ENCODE measurements around the gene PYGB. TPM values are rescaled to one million over a fixed set of nuclear protein-coding genes. Genes with fewer than 3 reads are reported as not detected.

PYGB gene
- total RNA-seq (2022) (67.9 and 78.9 TPM in 2 replicates), Bru-seq, nascent RNA (percentile 71 among the genes with signal in this experiment), BruChase-seq, experiment 1, labeled RNA remaining after a 2-hour chase (percentile 70 among the genes with signal in this experiment), BruChase-seq, experiment 2, labeled RNA remaining after a 6-hour chase (percentile 82 among the genes with signal in this experiment)
- long read RNA-seq, full-length matches to known transcripts, result 105 of 135 reads
- long read RNA-seq, partial matches to known transcripts, result 14 of 135 reads
- long read RNA-seq, other reads (novel, unspliced or antisense), result 16 of 135 reads

- TF ChIP-seq CTCF (IDR thresholded peaks at IDR 0.05; ENCODE audit: insufficient read depth in 1 of 2, low read depth in 1 of 2, low read length in 1 of 2, severe bottlenecking in 1 of 2, unreplicated experiment in 1 of 2), result no peak
- Histone ChIP-seq H3K36me3 (ENCODE audit: control insufficient read depth, insufficient read depth, low read length) (no peaks in the 10 kb centered on the region), H3K9me3 (no peaks in the 10 kb centered on the region), H3K27me3 (replicated peaks; ENCODE audit: control insufficient read depth, insufficient read depth, low read length) (no peaks in the 10 kb centered on the region), H3K4me3 (ENCODE audit: low read depth, low read length) (peak within 1 kb of the TSS; percentile 97), H3K4me1 (peaks cover 30% of the 10 kb centered on the region)
- Mint-ChIP-seq H3K4me3 (ENCODE audit: unreplicated experiment) (peak within 1 kb of the TSS; percentile 91), H3K27ac (ENCODE audit: unreplicated experiment) (peak within 1 kb of the TSS; percentile 79), H3K9me3 (ENCODE audit: unreplicated experiment) (no peaks in the 10 kb centered on the region), H3K4me1 (ENCODE audit: low read depth, unreplicated experiment) (peaks cover 15% of the 10 kb centered on the region), H3K27me3 (ENCODE audit: insufficient read depth, unreplicated experiment) (no peaks in the 10 kb centered on the region), H3K36me3 (ENCODE audit: insufficient read depth, unreplicated experiment) (peaks cover 23% of the 10 kb centered on the region)
- ChIA-PET POLR2A (interaction anchor here (0.7 to 2.0 kb wide), 9 partner anchors 15 to 1321 kb away, joined by 3 to 18 read pairs (median 5); partner anchors contain the start of genes ENTPD6 and GINS1), CTCF (interaction anchor here (0.7 to 2.5 kb wide), 10 partner anchors 8 to 255 kb away, joined by 3 to 23 read pairs (median 6); partner anchors contain the start of genes APMAP and ENTPD6)
- no TSS peak for BruUV-seq (replicated peaks)
- intact Hi-C loops (cut with micrococcal nuclease; ENCODE audit: unreplicated experiment), result loop anchor here (1.0 to 10.0 kb wide), 6 partner anchors 14 to 256 kb away; partner anchors contain the start of genes APMAP and ENTPD6
- DNase-seq, result peak; percentile 81 to 82
Measured at GRCh38 chr20:25247956-25248785, at the start of gene PYGB. Gene PYGB, plus strand, starts transcription at chr20:25248085. Its CDS starts 94 bp downstream, at chr20:25248179.

GRCh38 chr20:25198663-25199383 lies 49.1 kb upstream of the PYGB start:
- POLR2A ChIA-PET, result no interaction called here

More at GRCh38 chr20:25198663-25199383, 49.1 kb upstream of the PYGB start:
- Histone ChIP-seq H3K4me3 (ENCODE audit: low read depth, low read length) (no peak overlapping the region), H3K27me3 (replicated peaks; ENCODE audit: control insufficient read depth, insufficient read depth, low read length) (no peaks in the 10 kb centered on the region), H3K9me3 (no peaks in the 10 kb centered on the region), H3K36me3 (ENCODE audit: control insufficient read depth, insufficient read depth, low read length) (peaks cover 1% of the 10 kb centered on the region; the same call in 1 of the 2 replicates), H3K4me1 (peaks cover 4% of the 10 kb centered on the region; the same call in 1 of the 2 replicates)
- H3K36me3 Mint-ChIP-seq (ENCODE audit: insufficient read depth, unreplicated experiment), result no peaks in the 10 kb centered on the region
- no TSS peak for BruUV-seq (replicated peaks)
- TF ChIP-seq CTCF (IDR thresholded peaks at IDR 0.05; ENCODE audit: insufficient read depth in 1 of 2, low read depth in 1 of 2, low read length in 1 of 2, severe bottlenecking in 1 of 2, unreplicated experiment in 1 of 2), result no peak
- intact Hi-C loops (cut with micrococcal nuclease; ENCODE audit: unreplicated experiment), result no loop called here
- no peaks in the 10 kb centered on the region for H3K4me1 Mint-ChIP-seq (ENCODE audit: low read depth, unreplicated experiment)
- CTCF ChIA-PET, result no interaction called here
- no peaks in the 10 kb centered on the region for H3K27me3 Mint-ChIP-seq (ENCODE audit: insufficient read depth, unreplicated experiment)
- H3K27ac Mint-ChIP-seq (ENCODE audit: unreplicated experiment), result no peak overlapping the region
- no peak for DNase-seq
- no peak overlapping the region for H3K4me3 Mint-ChIP-seq (ENCODE audit: unreplicated experiment)
- H3K9me3 Mint-ChIP-seq (ENCODE audit: unreplicated experiment), result no peaks in the 10 kb centered on the region

Data from Caco-2 (cell line).